Mesendoderm (in vitro differentiated cells): ENCODE results near the gene TOR4A.
"Not testable (repeated sequence)": the region's sequence is repeated elsewhere in the genome, so short reads cannot be mapped to it uniquely, and the experiment has no call there.

Experiments used
- DNase-seq: peaks from one replicate; pipeline ENCODE4 v3.0.0; 2013
- H2AK5ac ChIP-seq: 2 replicates; pipeline ENCODE4 v1.6.1; 2013; ENCODE audit warnings: low read length, inconsistent platforms
- H2BK120ac ChIP-seq: 2 replicates; pipeline ENCODE4 v1.6.1; 2013; ENCODE audit warnings: low read depth, mild to moderate bottlenecking, low read length, moderate library complexity, mixed read lengths
- H2BK15ac ChIP-seq: replicated peaks from 2 replicates; pipeline ENCODE4 v1.6.1; 2013; ENCODE audit warnings: low read depth, mild to moderate bottlenecking, moderate library complexity
- H2BK5ac ChIP-seq: 2 replicates; pipeline ENCODE4 v1.6.1; 2013; ENCODE audit warnings: low read length, inconsistent platforms
- H3K18ac ChIP-seq: 2 replicates; pipeline ENCODE4 v1.6.1; 2013; ENCODE audit warnings: mild to moderate bottlenecking, low read length, mixed read lengths
- H3K23ac ChIP-seq: one replicate; pipeline ENCODE4 v1.6.1; 2013; ENCODE audit warnings: low read length
- H3K27ac ChIP-seq: 2 replicates; pipeline ENCODE4 v1.5.1; 2013; ENCODE audit warnings: low read depth, mild to moderate bottlenecking, inconsistent platforms, low read length, moderate library complexity
- H3K27me3 ChIP-seq: 2 replicates; pipeline ENCODE4 v1.6.1; 2013; ENCODE audit warnings: low read length, control low read depth, mild to moderate bottlenecking, inconsistent platforms; ENCODE audit not compliant: insufficient read depth, poor library complexity
- H3K36me3 ChIP-seq: 2 replicates; pipeline ENCODE4 v1.6.1; 2013; ENCODE audit warnings: low read length, inconsistent platforms; ENCODE audit not compliant: control insufficient read depth, insufficient read depth
- H3K4ac ChIP-seq: one replicate; pipeline ENCODE4 v1.6.1; 2013; ENCODE audit warnings: low read depth, mild to moderate bottlenecking, low read length, moderate library complexity
- H3K4me1 ChIP-seq: 2 replicates; pipeline ENCODE4 v1.6.1; 2013; ENCODE audit warnings: low read depth, low read length, inconsistent platforms; ENCODE audit not compliant: control insufficient read depth
- H3K4me2 ChIP-seq: 2 replicates; pipeline ENCODE4 v1.6.1; 2013; ENCODE audit warnings: low read length
- H3K4me3 ChIP-seq: 2 replicates; pipeline ENCODE4 v1.5.1; 2013; ENCODE audit warnings: mild to moderate bottlenecking, low read length
- H3K56ac ChIP-seq: one replicate; pipeline ENCODE4 v1.6.1; 2013; ENCODE audit warnings: low read length
- H3K79me1 ChIP-seq: 2 replicates; pipeline ENCODE4 v1.6.1; 2013; ENCODE audit warnings: low read length, inconsistent platforms
- H3K79me2 ChIP-seq: 2 replicates; pipeline ENCODE4 v1.6.1; 2013; ENCODE audit warnings: mild to moderate bottlenecking, low read length; ENCODE audit not compliant: control insufficient read depth, insufficient read depth
- H3K9ac ChIP-seq: 2 replicates; pipeline ENCODE4 v1.6.1; 2013; ENCODE audit warnings: low read length, inconsistent platforms
- H4K5ac ChIP-seq: one replicate; pipeline ENCODE4 v1.6.1; 2013; ENCODE audit warnings: low read length
- H4K8ac ChIP-seq: one replicate; pipeline ENCODE4 v1.6.1; 2013; ENCODE audit warnings: low read depth, mild to moderate bottlenecking, control low read depth, low read length, moderate library complexity
- WGBS: extraction: QIAGEN DNeasy Blood & Tissue Kit; methylation state at CpG from one replicate; pipeline ENCODE4 v1.1.7; 2013; ENCODE audit warnings: low lambda C conversion rate, missing lambda C conversion rate; ENCODE audit not compliant: insufficient coverage; ENCODE audit errors: extremely low coverage; 5-methylcytosine and 5-hydroxymethylcytosine counted together

The TOR4A gene

GRCh38 chr9:137242269-137243203, 35.0 kb upstream of the TOR4A start:
- Histone ChIP-seq H3K9ac (peak overlapping the region; percentile 96), H3K23ac (peak overlapping the region; percentile 11), H2BK15ac (no peak overlapping the region), H3K27me3 (no peaks in the 10 kb centered on the region), H2AK5ac (no peak overlapping the region), H3K4me3 (peak overlapping the region; percentile 76), H4K8ac (no peak overlapping the region), H3K18ac (no peak overlapping the region), H4K5ac (no peak overlapping the region), H3K27ac (no peak overlapping the region), H3K36me3 (peaks cover 6% of the 10 kb centered on the region), H2BK5ac (no peak overlapping the region), H3K56ac (peak overlapping the region; percentile 96), H2BK120ac (no peak overlapping the region), H3K4me1 (peaks cover 14% of the 10 kb centered on the region), H3K4ac (no peak overlapping the region), H3K79me1 (peaks cover 9% of the 10 kb centered on the region), H3K4me2 (peak overlapping the region; percentile 72), H3K79me2 (peaks cover 18% of the 10 kb centered on the region)
- no peak for DNase-seq
- no CpG with 5 or more reads among the region's 36 CpGs for WGBS

GRCh38 chr9:137243266-137243625, 34.3 kb upstream of the TOR4A start:
- not testable (repeated sequence) for H4K5ac ChIP-seq, H2BK5ac ChIP-seq, H2BK120ac ChIP-seq, H4K8ac ChIP-seq, H3K4ac ChIP-seq, H3K79me1 ChIP-seq, H3K4me3 ChIP-seq, H3K18ac ChIP-seq, H3K36me3 ChIP-seq, H2AK5ac ChIP-seq, H3K4me2 ChIP-seq, H3K27ac ChIP-seq, H2BK15ac ChIP-seq, H3K23ac ChIP-seq, H3K27me3 ChIP-seq, H3K56ac ChIP-seq, DNase-seq
- peaks cover 14% of the 10 kb centered on the region for H3K4me1 ChIP-seq
- H3K79me2 ChIP-seq, result peaks cover 18% of the 10 kb centered on the region
- WGBS, result no CpG with 5 or more reads among the region's 18 CpGs
- peak overlapping the region; percentile 3 for H3K9ac ChIP-seq

GRCh38 chr9:137243626-137244485, 33.7 kb upstream of the TOR4A start:
- Histone ChIP-seq H3K36me3 (peaks cover 6% of the 10 kb centered on the region), H3K27me3 (no peaks in the 10 kb centered on the region), H3K23ac (no peak overlapping the region), H3K9ac (peak overlapping the region; percentile 28), H4K5ac (no peak overlapping the region), H3K4ac (no peak overlapping the region), H3K4me3 (no peak overlapping the region), H3K79me1 (peaks cover 4% of the 10 kb centered on the region), H3K18ac (no peak overlapping the region), H3K27ac (peak overlapping the region; percentile 2), H2BK120ac (no peak overlapping the region), H4K8ac (no peak overlapping the region), H2BK15ac (no peak overlapping the region), H3K79me2 (peaks cover 17% of the 10 kb centered on the region), H2BK5ac (no peak overlapping the region), H3K56ac (peak overlapping the region; percentile 90), H2AK5ac (no peak overlapping the region), H3K4me2 (peak overlapping the region; percentile 0), H3K4me1 (peaks cover 14% of the 10 kb centered on the region)
- DNase-seq, result peak; percentile 70
- WGBS, result no CpG with 5 or more reads among the region's 15 CpGs

GRCh38 chr9:137244486-137245449, 32.8 kb upstream of the TOR4A start:
- DNase-seq, result peak; percentile 69
- Histone ChIP-seq H3K18ac (no peak overlapping the region), H4K8ac (no peak overlapping the region), H4K5ac (no peak overlapping the region), H3K36me3 (peaks cover 6% of the 10 kb centered on the region), H3K56ac (peak overlapping the region; percentile 90), H3K4ac (no peak overlapping the region), H3K4me3 (no peak overlapping the region), H3K4me2 (no peak overlapping the region), H3K9ac (peak overlapping the region; percentile 28), H3K79me2 (peaks cover 16% of the 10 kb centered on the region), H3K23ac (no peak overlapping the region), H2BK15ac (no peak overlapping the region), H2AK5ac (peak overlapping the region; percentile 73), H3K4me1 (peaks cover 14% of the 10 kb centered on the region), H3K27ac (peak overlapping the region; percentile 2), H3K79me1 (peaks cover 3% of the 10 kb centered on the region), H2BK120ac (no peak overlapping the region), H3K27me3 (no peaks in the 10 kb centered on the region), H2BK5ac (peak overlapping the region; percentile 77)
- WGBS, result no CpG with 5 or more reads among the region's 36 CpGs
